K562 (cell line): Measurements from ENCODE around the gene SORCS2. TPM values are rescaled to one million over a fixed set of nuclear protein-coding genes. Genes with fewer than 3 reads are reported as not detected.

Experiments
- CBX3 ChIP-seq, 2 experiments: IDR thresholded peaks; 1 replicate in 1 of 2; 2 replicates in 1 of 2; pipeline ENCODE4 v1.6.1; 2012; ENCODE audit warnings: inconsistent platforms in 2 of 2, low read length in 2 of 2, borderline replicate concordance in 1 of 2, control low read depth in 1 of 2
- KDM1A ChIP-seq, 2 experiments: fragments of 450-650 bp; IDR thresholded peaks; 2 replicates each; pipeline ENCODE4 v1.6.1; 2016; ENCODE audit warnings: mild to moderate bottlenecking in 2 of 2
- KDM5B ChIP-seq: fragments of 200-600 bp; sonication (generic); IDR thresholded peaks from 2 replicates; pipeline ENCODE4 v1.6.1; 2012; ENCODE audit warnings: low read depth, mild to moderate bottlenecking, moderate library complexity, low read length, control low read depth, inconsistent platforms; ENCODE audit not compliant: insufficient replicate concordance
- NR2C2 ChIP-seq, 2 experiments: fragments of 200-800 bp in 1 of 2; sonication (Bioruptor generic) in 1 of 2; sonication (generic) in 1 of 2; formaldehyde crosslinking in 1 of 2; IDR thresholded peaks; 2 replicates each; pipeline versions ENCODE4 v1.6.1 to v1.8.0; 2016 to 2022; ENCODE audit warnings: mild to moderate bottlenecking in 1 of 2, missing compliant biosample characterization in 1 of 2, missing genetic modification characterization in 1 of 2, missing genetic modification reagents in 1 of 2
- TRIM28 ChIP-seq: fragments of 450-650 bp; IDR thresholded peaks from 2 replicates; pipeline ENCODE4 v1.6.1; 2017
- polyA plus RNA-seq, 8 experiments: library from polyadenylated mRNA; depleted of rRNA in 4 of 8; stranded (reverse) in 5 of 8; unstranded in 3 of 8; fragments of >200 nt; fragmentation: Nextera tagmentation in 2 of 8; fragmentation: Illumina TruSeq in 1 of 8; extraction: Ambion mirVana in 2 of 8; extraction: Trizol in 1 of 8; gene quantifications; 2 replicates each; pipeline versions ENCODE4 v1.2.1 to v1.2.3, GENCODE V29; 2011 to 2014; ENCODE audit warnings: inconsistent platforms in 1 of 8, missing spikeins in 1 of 8
- total RNA-seq, 7 experiments: library from RNA; depleted of rRNA in 6 of 7; stranded (reverse); fragments of >200 nt in 6 of 7; fragmentation: Illumina TruSeq in 2 of 7; extraction: Trizol in 2 of 7; gene quantifications; 2 replicates each; pipeline versions ENCODE4 v1.2.1 to v1.2.3, GENCODE V29; 2011 to 2021; ENCODE audit warnings: low replicate concordance in 1 of 7
- TF ChIP-seq, protein P1 (sequence below): fragments of 450-650 bp; IDR thresholded peaks from 2 replicates; pipeline ENCODE4 v1.6.1; 2016; ENCODE audit warnings: mild to moderate bottlenecking, moderate library complexity
- TF ChIP-seq, protein P2 (sequence below): sonication (generic); formaldehyde crosslinking; IDR thresholded peaks from 2 replicates; pipeline ENCODE4 v1.8.1; 2022; ENCODE audit warnings: missing genetic modification reagents

The SORCS2 gene
- total and polyA plus RNA-seq, 9 of the 15 experiments (the other 6 are each of a cell fraction or from before 2014, with no cell fraction given): not detected

DNA sequence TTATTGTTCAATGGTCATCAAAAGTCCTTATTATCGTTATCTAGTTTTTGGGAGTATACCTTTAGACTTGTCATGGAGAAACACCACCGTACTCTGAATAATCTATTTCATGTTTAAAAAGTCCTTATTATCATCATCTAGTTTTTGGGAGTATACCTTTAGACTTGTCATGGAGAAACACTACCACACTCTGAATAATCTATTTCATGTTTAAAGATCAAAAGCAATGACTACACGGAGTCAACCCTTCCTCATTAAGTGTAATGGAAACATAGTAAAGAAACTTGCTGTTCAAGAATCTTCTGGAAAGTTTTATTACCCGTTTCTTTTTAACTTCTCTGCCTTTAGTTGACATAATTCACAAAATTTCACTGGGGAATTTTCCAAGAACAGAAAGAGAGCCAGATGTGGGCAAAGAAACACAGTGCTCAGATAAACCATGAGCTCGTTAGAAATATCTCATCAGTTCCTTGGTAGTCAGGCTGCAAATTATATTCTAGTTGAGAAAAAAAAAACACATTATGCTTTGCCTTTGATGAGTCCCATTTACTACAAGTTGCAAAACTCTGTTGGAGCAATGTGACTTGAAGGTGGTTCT is 588.5 kb downstream of the SORCS2 start (continued):
- TF ChIP-seq, protein P1, sequence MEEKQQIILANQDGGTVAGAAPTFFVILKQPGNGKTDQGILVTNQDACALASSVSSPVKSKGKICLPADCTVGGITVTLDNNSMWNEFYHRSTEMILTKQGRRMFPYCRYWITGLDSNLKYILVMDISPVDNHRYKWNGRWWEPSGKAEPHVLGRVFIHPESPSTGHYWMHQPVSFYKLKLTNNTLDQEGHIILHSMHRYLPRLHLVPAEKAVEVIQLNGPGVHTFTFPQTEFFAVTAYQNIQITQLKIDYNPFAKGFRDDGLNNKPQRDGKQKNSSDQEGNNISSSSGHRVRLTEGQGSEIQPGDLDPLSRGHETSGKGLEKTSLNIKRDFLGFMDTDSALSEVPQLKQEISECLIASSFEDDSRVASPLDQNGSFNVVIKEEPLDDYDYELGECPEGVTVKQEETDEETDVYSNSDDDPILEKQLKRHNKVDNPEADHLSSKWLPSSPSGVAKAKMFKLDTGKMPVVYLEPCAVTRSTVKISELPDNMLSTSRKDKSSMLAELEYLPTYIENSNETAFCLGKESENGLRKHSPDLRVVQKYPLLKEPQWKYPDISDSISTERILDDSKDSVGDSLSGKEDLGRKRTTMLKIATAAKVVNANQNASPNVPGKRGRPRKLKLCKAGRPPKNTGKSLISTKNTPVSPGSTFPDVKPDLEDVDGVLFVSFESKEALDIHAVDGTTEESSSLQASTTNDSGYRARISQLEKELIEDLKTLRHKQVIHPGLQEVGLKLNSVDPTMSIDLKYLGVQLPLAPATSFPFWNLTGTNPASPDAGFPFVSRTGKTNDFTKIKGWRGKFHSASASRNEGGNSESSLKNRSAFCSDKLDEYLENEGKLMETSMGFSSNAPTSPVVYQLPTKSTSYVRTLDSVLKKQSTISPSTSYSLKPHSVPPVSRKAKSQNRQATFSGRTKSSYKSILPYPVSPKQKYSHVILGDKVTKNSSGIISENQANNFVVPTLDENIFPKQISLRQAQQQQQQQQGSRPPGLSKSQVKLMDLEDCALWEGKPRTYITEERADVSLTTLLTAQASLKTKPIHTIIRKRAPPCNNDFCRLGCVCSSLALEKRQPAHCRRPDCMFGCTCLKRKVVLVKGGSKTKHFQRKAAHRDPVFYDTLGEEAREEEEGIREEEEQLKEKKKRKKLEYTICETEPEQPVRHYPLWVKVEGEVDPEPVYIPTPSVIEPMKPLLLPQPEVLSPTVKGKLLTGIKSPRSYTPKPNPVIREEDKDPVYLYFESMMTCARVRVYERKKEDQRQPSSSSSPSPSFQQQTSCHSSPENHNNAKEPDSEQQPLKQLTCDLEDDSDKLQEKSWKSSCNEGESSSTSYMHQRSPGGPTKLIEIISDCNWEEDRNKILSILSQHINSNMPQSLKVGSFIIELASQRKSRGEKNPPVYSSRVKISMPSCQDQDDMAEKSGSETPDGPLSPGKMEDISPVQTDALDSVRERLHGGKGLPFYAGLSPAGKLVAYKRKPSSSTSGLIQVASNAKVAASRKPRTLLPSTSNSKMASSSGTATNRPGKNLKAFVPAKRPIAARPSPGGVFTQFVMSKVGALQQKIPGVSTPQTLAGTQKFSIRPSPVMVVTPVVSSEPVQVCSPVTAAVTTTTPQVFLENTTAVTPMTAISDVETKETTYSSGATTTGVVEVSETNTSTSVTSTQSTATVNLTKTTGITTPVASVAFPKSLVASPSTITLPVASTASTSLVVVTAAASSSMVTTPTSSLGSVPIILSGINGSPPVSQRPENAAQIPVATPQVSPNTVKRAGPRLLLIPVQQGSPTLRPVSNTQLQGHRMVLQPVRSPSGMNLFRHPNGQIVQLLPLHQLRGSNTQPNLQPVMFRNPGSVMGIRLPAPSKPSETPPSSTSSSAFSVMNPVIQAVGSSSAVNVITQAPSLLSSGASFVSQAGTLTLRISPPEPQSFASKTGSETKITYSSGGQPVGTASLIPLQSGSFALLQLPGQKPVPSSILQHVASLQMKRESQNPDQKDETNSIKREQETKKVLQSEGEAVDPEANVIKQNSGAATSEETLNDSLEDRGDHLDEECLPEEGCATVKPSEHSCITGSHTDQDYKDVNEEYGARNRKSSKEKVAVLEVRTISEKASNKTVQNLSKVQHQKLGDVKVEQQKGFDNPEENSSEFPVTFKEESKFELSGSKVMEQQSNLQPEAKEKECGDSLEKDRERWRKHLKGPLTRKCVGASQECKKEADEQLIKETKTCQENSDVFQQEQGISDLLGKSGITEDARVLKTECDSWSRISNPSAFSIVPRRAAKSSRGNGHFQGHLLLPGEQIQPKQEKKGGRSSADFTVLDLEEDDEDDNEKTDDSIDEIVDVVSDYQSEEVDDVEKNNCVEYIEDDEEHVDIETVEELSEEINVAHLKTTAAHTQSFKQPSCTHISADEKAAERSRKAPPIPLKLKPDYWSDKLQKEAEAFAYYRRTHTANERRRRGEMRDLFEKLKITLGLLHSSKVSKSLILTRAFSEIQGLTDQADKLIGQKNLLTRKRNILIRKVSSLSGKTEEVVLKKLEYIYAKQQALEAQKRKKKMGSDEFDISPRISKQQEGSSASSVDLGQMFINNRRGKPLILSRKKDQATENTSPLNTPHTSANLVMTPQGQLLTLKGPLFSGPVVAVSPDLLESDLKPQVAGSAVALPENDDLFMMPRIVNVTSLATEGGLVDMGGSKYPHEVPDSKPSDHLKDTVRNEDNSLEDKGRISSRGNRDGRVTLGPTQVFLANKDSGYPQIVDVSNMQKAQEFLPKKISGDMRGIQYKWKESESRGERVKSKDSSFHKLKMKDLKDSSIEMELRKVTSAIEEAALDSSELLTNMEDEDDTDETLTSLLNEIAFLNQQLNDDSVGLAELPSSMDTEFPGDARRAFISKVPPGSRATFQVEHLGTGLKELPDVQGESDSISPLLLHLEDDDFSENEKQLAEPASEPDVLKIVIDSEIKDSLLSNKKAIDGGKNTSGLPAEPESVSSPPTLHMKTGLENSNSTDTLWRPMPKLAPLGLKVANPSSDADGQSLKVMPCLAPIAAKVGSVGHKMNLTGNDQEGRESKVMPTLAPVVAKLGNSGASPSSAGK: no peak
- TF ChIP-seq TRIM28 (no peak), KDM1A (IDR thresholded peaks at IDR 0.05) (no peak), CBX3 (IDR thresholded peaks at IDR 0.05; ENCODE audit: borderline replicate concordance in 1 of 2, low read length in 2 of 2) (no peak), NR2C2 (CRISPR knock-in tag; IDR thresholded peaks at IDR 0.05) (no peak), NR2C2 (tag; IDR thresholded peaks at IDR 0.05) (no peak), KDM5B (no peak)
- TF ChIP-seq, protein P2, sequence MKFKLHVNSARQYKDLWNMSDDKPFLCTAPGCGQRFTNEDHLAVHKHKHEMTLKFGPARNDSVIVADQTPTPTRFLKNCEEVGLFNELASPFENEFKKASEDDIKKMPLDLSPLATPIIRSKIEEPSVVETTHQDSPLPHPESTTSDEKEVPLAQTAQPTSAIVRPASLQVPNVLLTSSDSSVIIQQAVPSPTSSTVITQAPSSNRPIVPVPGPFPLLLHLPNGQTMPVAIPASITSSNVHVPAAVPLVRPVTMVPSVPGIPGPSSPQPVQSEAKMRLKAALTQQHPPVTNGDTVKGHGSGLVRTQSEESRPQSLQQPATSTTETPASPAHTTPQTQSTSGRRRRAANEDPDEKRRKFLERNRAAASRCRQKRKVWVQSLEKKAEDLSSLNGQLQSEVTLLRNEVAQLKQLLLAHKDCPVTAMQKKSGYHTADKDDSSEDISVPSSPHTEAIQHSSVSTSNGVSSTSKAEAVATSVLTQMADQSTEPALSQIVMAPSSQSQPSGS: no peak
- TF ChIP-seq, all 486 proteins: peak for 0
